Stimulated activated CD4-positive, alpha-beta T cell treated with anti-CD3 and anti-CD28 coated beads, Interleukin-1b, Interleukin-23, amount 100 ng/mL, for 24 hours (primary cell): ENCODE data around the gene MIER1.
"Not testable (repeated sequence)": the region's sequence is repeated elsewhere in the genome, so short reads cannot be mapped to it uniquely, and the experiment has no call there.

Experiments
- DNase-seq, 4 experiments: peaks; one replicate each; pipeline ENCODE4 v3.0.0-alpha.2; 2020; ENCODE audit warnings: low read depth in 4 of 4, low spot score in 1 of 4

The MIER1 gene

DNA sequence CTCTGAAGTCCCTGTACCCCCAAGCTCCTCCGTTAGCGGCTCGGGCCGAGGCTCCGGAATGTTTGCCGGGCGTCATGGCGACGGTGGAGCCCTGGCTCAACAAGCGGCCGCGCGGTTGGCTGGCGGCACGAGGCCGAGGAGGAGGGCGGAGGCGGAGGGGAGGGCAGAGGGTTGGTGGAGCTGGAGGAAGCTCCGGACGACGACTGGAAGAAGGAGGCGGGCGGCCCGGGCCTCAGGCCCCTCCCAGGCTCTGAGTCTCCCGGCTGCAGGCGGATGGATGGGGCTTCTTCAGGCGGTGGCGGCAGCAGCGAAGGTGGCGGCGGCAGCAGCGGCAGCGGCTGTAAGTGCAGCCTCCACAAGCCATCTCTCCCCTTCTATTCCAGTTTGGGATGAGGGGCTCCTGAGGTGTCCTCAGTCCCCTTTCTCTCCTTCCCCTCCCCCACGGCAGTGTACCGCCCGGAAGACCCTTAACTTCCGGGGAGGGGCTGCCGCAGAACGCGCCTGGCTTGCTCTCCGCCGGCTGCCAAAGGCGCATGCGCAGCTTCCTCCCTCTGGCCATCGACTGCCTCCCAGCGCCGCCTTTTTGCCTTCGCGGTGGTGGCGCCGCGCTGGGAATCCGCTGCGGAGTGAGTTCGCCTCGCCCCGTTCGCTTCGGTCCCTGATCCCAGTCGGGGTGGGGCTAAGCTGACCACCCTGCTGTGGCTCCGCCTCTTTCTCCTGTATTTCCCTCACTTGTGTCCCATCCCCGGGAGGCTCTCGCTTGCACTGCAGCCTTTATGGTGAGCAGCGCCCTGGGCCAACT is at the start of gene MIER1, which contains the start of gene DNAI4:
TSS of gene MIER1 (plus strand) at position 235 of the 802 bp plus-strand sequence. CDS start at position 274, 39 bp downstream.
TSS of gene DNAI4 (minus strand) at position 101 of the 802 bp plus-strand sequence. CDS start at position 76, 25 bp downstream.
- peak; percentile 87 to 96 (median 94) for DNase-seq

DNA sequence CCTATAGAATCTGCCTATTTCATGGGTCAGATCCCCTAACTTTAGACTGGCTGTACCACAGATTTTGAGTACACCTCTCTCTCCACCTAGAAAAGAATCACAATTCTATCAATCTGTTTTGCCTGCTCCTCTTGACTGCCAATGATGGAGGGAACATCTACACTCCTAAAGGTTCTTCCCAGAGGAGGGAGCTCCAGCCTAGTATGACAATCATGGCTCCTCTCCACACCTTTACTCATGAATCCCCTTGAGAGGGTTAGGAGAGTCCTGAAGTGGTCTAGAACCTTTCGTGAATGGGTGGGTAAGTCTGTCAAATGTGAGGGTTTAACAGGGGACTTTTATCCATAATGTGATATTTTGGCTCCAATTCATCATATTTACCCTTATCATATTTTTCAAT is 48.1 kb upstream of the MIER1 start:
- no peak for DNase-seq

DNA sequence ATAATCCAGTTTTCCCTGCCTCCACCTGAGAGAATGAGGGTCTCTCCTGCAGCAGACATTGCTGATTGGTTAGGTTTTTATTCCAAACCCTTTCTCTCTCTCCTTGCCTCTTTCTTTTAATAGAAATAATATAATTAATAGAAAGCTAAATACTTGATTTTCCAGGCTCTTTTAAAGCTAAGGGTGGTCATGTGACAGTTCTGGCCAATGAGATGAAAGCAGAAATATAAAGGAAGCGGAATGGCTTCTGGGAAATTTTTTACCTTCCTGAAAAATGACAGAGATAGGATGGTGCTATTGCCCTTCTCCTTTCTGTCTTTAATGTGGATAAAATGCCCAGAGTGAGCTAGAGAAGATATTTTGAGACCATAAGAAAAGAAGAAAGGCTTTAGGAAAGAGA is 35.8 kb upstream of the MIER1 start:
- no peak for DNase-seq

DNA sequence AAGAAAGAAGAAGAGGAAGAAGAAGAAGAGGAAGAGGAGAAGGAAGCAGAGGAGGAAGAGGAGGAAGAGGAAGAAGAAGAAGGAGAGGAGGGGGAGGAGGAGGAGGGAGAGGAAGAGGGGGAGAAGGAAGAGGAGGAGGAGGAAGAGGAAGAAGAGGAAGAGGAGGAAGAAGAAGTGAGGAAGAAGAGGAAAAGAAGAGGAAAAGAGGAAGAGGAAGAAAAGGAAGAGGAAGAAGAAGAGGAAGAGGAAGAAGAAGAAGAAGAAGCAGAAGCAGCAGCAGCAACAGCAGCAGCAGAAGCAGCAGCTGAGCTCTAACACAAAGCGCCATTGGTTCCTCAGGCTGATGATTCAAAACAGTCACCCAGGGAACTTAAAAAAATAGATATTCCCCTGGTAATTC is 34.2 kb upstream of the MIER1 start:
- DNase-seq: no peak

DNA sequence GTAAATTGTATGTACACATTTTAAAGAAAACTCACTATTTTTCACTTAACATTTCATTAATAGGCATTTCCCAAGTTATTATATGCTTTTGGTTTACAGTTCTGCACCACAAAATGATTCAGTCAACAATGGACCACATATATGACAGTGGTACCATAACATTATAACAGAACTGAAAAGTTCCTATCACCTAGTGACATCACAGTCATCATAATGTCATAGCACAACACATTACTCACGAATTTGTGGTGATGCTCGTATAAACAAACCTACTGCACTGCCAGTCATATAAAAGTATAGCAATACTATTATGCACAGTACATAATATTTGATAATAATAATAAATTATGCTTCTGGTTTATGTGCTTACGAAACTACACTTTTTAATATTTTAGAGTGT is 31.1 kb upstream of the MIER1 start:
- no peak for DNase-seq

DNA sequence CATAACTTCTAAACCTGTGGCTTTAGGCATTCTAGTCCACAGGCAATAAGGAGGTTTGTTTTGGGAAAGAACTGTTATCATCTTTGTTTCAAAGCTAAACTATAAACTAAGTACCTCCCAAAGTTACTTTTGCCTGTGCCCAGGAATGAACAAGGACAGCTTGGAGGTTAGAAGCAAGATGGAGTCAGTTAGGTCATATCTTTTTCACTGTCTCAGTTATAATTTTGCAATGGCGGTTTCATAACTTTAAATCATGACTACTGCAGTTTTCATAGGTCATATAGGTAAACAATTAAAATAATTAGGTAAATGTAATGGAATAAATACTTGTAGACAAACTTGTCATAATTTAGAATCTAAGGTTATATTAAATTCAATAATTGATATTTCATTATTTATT is 9.6 kb upstream of the MIER1 start:
- not testable (repeated sequence) for DNase-seq

DNA sequence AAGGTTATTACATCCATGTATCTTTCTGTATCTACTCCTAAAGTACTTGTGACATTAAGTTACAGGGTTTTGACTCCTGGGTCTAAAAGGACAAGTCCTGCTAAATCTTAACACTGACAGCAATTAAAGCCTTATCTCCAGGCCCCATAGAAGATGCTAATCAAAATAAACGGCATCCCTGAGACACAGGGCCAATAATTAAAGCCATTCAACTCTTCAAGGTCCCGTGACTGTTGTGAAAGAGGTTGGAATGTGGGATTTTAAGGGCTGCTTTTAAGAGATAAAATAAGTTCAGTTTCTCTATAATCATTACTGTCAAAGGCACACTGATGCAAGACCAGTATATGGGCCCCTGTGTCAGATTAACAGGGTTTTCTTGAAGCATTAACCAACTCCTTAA is 8.5 kb upstream of the MIER1 start:
- DNase-seq: no peak

DNA sequence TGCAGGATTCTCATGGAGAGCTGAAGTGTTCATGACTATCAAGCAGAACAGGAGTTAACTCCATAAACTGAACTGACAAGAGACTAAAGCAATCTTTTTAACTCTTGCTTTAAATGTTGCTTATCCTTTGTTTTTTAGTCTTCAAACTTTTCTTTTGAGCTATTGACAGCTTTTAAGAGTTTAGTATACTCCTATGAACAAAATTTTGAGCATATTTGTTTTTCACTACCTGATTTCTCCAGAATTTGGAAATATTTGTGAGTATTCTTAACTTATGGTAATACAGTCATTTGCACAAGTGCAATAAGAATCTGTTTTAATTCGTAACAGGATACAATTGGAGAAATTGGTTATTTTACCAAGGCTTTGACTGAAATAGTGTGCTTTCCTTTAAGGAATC is 7.3 kb upstream of the MIER1 start:
- no peak for DNase-seq

DNA sequence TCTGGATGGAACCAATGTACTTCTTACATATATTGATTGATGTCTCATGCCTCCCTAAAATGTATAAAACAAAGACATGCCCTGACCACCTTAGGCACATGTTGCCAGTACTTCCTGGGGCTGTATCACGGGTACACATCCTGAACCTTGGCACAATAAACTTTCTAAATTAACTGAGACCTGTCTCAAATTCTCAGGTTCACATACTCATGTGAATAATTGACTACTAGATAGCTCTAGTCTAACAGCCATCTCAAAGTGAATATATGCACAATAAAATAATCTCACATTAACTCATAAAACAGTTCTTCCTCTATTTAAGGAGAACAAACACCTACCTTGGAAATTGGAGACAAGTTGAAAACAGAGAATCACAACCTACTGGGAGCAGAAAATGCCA is 5.7 kb upstream of the MIER1 start:
- no peak for DNase-seq

DNA sequence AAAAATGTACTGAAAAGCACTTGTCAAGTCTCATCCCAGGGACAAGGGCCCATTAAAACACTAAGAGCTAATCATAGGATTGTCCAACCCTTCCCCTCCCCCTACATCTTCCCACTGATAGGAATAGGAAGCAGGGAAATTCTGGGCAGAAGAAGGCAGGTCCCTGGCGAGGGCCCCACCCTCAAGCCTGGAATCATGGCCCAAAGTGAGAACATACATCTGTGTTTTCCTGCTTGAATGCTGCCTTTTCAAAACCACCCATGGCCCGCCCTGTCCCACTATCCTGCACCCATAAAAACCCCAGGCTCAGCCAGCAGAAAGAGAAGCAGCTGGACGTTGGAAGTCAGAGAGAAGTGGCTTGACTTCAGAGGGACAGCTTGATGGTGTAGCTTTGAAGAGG is 5.0 kb upstream of the MIER1 start:
- DNase-seq: no peak

DNA sequence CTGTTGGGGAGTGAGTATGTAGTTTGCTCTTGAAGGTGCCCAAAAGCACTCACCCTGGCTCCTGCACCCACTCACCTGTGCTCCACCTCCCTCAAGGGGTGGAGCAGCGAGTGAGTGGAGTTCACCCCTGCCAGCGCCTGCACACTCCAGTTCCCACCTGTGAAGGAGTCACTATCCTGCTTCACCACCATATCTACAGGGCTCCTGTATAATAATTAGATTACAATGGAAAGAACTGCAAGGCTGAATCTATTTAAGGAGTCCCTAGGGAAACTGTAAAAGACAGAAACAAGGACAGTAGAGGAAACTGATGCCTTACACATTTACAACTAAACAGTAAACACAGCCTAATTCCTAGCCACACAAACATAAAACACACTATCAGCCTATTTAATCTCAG is 4.2 kb upstream of the MIER1 start:
- DNase-seq: no peak

DNA sequence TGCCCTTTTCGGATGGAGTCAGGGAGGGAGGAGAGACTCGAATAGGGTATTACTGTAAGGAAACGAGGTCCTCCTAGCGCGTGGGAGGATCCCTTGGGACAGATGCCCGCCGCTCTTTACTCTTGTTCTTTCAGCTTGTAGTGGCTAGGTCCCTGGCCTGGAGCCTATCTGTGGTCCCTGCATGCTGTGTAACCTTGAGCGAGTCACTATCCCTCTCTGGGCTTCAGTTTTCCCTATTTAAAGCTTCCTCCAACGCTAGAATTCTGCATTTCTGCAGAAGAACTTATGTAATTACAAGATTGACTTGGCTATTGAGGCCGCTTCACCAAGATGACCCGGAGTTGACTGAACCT is 744 bp downstream of the MIER1 start:
- DNase-seq: no peak

DNA sequence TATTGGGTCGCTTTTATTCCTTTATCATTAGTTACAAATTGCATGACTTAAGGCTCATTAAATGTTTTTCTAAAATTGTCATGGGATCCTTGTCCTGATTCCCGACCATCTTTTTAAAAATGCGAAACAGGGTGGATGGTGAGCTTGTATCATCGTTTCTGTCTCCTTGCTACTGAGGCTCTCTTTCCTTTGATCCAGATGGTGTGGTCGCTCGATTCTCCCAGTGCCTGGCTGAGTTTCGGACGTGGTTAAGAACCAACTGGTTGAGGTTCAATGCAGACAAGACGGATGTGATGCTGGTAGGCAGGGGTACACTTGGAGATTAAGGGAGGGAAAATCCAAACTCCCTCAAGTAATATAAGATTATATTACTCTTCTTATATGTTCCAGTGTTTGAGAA is 1.2 kb downstream of the MIER1 start:
- DNase-seq: no peak

DNA sequence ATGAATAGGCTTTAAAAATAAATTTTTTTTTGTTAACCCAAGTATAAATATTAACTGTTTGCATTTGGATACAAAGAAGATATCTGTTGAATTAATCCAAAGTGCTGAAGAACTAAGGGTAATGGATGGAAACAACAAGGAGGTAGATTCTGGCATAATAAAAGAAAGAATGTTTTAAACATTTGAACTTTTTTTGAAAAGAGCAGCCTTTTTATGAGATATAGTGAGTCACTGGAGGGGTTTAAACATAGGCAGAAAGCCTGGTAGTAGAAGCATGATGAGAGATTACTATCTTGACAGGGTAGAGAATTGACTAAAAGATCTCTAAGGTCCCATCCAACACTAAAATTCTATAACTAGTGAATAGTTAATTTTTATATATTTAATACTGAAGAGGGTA is 2.7 kb downstream of the MIER1 start:
- DNase-seq: no peak

DNA sequence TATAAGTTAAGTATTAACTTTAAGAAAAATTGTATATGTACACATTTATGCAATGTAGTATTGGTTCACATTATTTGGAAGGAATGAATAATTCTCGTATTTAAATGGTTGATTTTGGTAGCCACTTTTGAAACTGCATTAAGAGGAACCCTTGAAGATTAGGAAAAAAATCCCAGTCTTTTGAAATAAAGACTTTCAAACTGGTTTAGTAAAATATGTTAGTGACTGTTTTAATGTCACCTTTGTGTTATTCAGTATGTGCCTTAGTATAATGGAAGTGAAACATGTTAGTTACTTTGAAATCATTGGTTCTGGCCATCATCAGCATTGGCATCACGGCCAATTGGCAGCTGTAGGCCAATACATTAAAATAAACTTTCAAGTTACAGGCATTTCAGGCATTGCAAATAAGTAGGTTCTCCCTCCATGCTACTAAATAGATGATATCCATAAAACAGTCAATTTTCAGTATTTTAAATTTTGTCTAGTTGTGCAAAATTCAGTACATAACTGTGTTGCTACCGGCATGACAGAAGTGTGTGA is 4.4 kb downstream of the MIER1 start:
- DNase-seq: no peak

DNA sequence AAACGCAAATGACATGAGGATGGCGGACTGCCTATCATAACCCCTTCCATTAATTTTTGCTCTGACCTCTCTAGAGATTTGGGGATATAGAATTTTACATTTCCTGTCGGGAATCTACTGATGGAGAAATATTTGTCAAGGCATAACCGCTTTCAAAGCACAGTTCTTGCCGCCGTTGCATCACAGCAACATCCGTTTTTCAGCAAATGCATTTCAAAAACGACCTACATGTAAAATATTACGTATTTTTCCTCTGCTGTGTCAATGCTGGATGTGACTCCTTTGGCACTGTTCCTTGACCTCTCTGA is 4.9 kb downstream of the MIER1 start:
- no peak for DNase-seq

DNA sequence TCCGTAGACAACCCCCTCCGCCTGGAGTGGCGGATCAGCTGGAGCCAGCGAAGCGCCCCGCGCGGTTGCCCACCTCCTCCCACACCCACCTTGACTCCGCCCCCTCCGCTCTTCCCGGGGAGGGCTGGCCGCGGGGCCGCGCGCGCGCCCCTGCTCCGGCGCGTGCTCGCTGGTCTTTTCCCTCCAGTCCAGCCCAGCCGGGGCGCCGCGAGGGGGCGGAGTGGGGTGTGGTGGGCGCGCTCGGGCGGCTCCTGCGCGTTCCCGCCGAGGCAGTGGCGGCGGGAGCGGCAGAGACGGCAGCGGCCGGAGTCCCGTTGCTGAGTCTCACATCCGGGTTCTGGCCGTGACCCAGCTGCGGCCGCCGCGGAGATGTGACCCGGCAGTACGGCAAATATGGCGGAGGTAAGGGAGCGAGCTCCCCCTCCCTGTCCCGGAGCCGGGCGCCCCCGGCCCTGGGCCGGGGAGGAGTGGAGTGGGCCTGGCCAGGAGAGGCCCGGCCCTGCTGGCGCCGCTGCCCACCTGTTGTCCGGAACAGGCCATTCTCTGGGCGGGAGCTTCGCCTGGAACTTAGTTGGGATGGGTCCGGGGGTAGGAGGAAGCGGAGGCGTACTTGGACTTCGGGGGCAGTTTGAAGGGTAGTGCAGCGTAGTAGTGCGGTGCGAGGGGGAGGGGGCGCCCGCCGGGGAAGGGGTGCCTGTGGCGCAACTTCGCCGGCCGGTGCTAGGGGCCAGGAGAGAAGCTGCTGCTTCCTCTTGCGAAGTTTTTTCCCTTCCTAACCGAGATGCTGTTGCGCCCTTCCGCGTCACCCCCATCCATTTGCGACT is 5.4 kb downstream of the MIER1 start:
- peak; percentile 77 to 92 (median 86) for DNase-seq

DNA sequence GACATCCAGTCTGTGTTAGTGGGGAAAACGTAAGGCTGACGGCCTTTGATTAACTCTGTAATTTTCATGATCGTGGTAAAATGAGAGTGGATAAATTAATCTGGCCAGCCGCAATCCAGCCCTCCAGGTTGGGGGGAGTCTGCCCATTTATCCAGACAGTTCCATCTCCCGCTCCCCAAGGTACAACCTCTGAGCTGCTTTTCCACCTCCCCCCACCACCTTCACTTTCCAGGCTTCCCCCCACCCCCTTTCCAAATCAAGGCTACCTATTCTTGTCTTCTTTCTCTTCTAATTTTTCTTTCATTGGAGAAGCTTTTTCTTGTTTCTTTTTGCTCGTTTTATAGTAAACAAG is 6.0 kb downstream of the MIER1 start:
- DNase-seq: no peak

DNA sequence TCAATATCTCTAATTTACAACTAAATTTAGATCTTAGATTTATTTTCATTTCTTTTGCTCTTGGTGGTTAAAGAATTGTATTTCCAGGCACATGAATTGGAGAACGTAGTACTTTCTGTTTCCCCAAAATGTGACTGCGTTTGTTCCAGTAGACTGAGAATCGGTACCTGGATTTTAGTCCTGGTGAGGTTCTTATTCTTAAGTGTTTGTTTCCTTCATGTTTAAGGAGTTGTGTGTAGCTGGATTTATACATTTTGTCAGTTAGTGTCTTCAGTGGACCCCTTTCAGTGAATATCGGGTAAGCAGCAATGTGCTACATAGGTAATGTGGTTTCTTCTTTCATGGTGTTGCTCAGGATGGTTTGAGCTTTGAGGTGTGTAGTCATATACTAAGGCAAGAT is 6.8 kb downstream of the MIER1 start:
- DNase-seq: no peak

DNA sequence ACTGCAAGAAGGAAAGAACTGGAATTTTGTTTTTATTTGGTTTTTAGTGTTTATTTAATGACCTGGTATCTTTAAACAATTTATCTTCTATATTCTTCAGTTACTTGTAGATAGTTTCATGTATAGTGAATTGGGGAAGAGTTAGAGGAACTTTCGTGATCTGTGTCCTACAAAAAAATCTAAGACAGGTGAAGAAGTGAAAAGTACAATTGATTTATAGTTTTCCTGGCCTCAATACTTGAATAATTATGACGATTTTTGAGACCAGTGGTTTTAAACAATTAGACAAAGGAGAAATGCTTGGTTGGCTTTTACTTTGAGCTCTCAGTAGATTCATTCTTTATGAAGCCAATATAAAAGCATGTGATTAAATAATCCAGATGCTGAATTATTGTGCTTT is 7.5 kb downstream of the MIER1 start:
- no peak for DNase-seq

DNA sequence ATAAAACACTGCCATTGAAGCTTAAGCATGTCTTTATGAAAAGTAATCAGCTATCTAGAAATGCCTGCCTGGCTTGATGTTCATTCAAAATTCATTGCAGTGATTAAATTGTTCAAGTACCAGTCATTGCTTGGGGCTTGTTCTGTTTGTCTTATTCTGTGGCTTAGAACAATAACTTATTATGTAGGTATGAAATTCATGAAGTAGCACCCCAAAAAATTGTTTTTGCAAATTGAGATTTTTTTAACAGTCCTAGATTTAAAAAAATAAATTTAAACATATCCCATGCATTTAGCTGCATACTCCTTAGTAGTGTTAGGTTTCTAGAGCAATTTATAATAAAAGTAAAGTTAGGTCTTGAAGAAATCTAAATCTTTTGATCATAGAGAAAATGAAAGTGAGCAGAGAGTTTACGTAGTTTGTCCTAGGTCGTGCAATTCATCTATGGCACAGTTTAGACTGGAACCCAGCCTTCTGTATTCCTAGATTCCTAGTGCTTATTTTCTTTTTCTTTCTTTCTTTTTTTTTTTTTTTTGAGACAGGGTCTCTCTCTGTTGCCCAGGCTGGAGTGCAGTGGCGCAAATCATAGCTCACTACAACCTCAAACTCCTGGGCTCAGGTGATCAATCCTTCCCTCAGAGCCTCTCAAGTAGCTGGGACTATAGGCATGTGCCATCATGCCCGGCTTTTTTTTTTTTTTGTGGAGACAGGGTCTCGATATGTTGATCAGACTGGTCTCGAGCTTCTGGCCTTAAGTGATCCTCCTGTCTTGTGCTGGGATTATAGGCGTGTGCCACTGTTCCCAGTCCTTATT is 9.3 kb downstream of the MIER1 start:
- no peak for DNase-seq
